OCI-LY7 (cell line): ENCODE data around the gene SGMS2. TPM values are rescaled to one million over a fixed set of nuclear protein-coding genes. Genes with fewer than 3 reads are reported as not detected.

Experiments
- BruUV-seq: library from RNA; stranded (reverse); fragments of 400-500 nt; replicated peaks from 2 replicates; lab custom pipeline; 2021; lab: Mats Ljungman, UMichigan
- CTCF ChIA-PET: fragments of 300-600 bp; sonication (Branson Sonifier 250); formaldehyde crosslinking; loops from one replicate; lab custom pipeline; 2022; ENCODE audit warnings: antibody characterized with exemption; ENCODE audit not compliant: unreplicated experiment; lab: Charles Lee
- POLR2A ChIA-PET: fragments of 300-600 bp; sonication (Branson Sonifier 250); formaldehyde crosslinking; loops from one replicate; lab custom pipeline; 2022; ENCODE audit warnings: antibody characterized with exemption; lab: Charles Lee
- DNase-seq: peaks from one replicate; pipeline ENCODE4 v3.0.0-alpha.2; 2015; ENCODE audit warnings: low spot score
- H2AFZ ChIP-seq: fragments of 200-600 bp; sonication (generic), shearing (Covaris generic); 2 replicates; pipeline ENCODE4 v1.6.1; 2014; ENCODE audit warnings: mild to moderate bottlenecking, antibody characterized with exemption, low read length, moderate library complexity
- H3K27ac ChIP-seq: fragments of 200-600 bp; sonication (generic); 2 replicates; pipeline ENCODE4 v1.5.1; 2014; ENCODE audit warnings: mixed run types, low read depth, mild to moderate bottlenecking, moderate library complexity, low read length, inconsistent platforms; ENCODE audit not compliant: poor library complexity, severe bottlenecking
- H3K36me3 ChIP-seq: fragments of 200-600 bp; sonication (generic); 2 replicates; pipeline ENCODE4 v1.6.1; 2014; ENCODE audit warnings: mild to moderate bottlenecking, antibody characterized with exemption, low read length, moderate library complexity, mixed read lengths; ENCODE audit not compliant: insufficient read depth
- H3K4me1 ChIP-seq: fragments of 200-600 bp; sonication (generic); 2 replicates; pipeline ENCODE4 v1.5.1; 2014; ENCODE audit warnings: mild to moderate bottlenecking, low read length; ENCODE audit not compliant: insufficient read depth, poor library complexity, severe bottlenecking
- H3K4me2 ChIP-seq: fragments of 200-600 bp; sonication (generic); 2 replicates; pipeline ENCODE4 v1.6.1; 2014; ENCODE audit warnings: mild to moderate bottlenecking, low read length
- H3K4me3 ChIP-seq: fragments of 200-600 bp; sonication (generic); 2 replicates; pipeline ENCODE4 v1.5.1; 2014; ENCODE audit warnings: mild to moderate bottlenecking, low read depth, low read length; ENCODE audit not compliant: poor library complexity, severe bottlenecking
- H3K79me2 ChIP-seq: fragments of 200-600 bp; sonication (generic); 2 replicates; pipeline ENCODE4 v1.6.1; 2016; ENCODE audit warnings: low read depth, mild to moderate bottlenecking, low read length, moderate library complexity, mixed read lengths; ENCODE audit not compliant: insufficient read depth
- H3K9me2 ChIP-seq: fragments of 200-600 bp; sonication (generic); 2 replicates; pipeline ENCODE4 v1.6.1; 2016; ENCODE audit warnings: mild to moderate bottlenecking, low read length, mixed read lengths; ENCODE audit not compliant: insufficient read depth
- H3K9me3 ChIP-seq: fragments of 200-600 bp; sonication (generic); 2 replicates; pipeline ENCODE4 v1.6.1; 2014; ENCODE audit warnings: mild to moderate bottlenecking, mixed run types, low read length, mixed read lengths
- H4K20me1 ChIP-seq: fragments of 200-600 bp; sonication (generic); 2 replicates; pipeline ENCODE4 v1.6.1; 2014; ENCODE audit warnings: mild to moderate bottlenecking, antibody characterized with exemption, low read length, moderate library complexity, mixed read lengths; ENCODE audit not compliant: insufficient read depth
- CTCF ChIP-seq: fragments of 200-600 bp; sonication (generic); conservative IDR thresholded peaks from 2 replicates; pipeline ENCODE4 v1.5.1; 2014; ENCODE audit warnings: mild to moderate bottlenecking, antibody characterized with exemption, low read length, moderate library complexity, mixed read lengths
- EZH2phosphoT487 ChIP-seq: fragments of 200-600 bp; sonication (generic); IDR thresholded peaks from 2 replicates; pipeline ENCODE4 v1.6.1; 2018; ENCODE audit warnings: low read depth, borderline replicate concordance, mild to moderate bottlenecking, mixed run types, antibody characterized with exemption, low read length, moderate library complexity, mixed read lengths
- intact Hi-C: fragments of 100-400 bp; cut with micrococcal nuclease; formaldehyde crosslinking; loops from one replicate; pipeline ENCODE4 v1.10.0; 2022; ENCODE audit not compliant: unreplicated experiment
- total RNA-seq, 2 experiments: library from RNA; depleted of rRNA in 1 of 2; stranded (reverse); fragments of >200 nt in 1 of 2; shearing (Covaris generic) in 1 of 2; gene quantifications; 2 replicates each; pipeline ENCODE4 v1.2.3, GENCODE V29; 2014 to 2022

The SGMS2 gene
- total RNA-seq, 2 experiments from 2014 or later, result not detected

GRCh38 chr4:107853444-107854355 is 29.0 kb downstream of the SGMS2 start:
- Histone ChIP-seq H3K4me1 (no peaks in the 10 kb centered on the region), H3K79me2 (no peaks in the 10 kb centered on the region), H3K4me2 (no peak overlapping the region), H3K4me3 (no peak overlapping the region), H4K20me1 (no peaks in the 10 kb centered on the region), H2AFZ (no peak overlapping the region), H3K9me3 (no peaks in the 10 kb centered on the region), H3K36me3 (no peaks in the 10 kb centered on the region), H3K27ac (no peak overlapping the region), H3K9me2 (no peaks in the 10 kb centered on the region)
- ChIA-PET POLR2A (interaction anchor here (1.5 kb wide), 1 partner anchor 10 kb away, joined by 4 read pairs; no protein-coding TSS in a partner anchor), CTCF (no interaction called here)
- no TSS peak for BruUV-seq
- TF ChIP-seq CTCF (no peak), EZH2phosphoT487 (no peak)
- intact Hi-C loops, result no loop called here
- DNase-seq, result no peak

GRCh38 chr4:107854356-107855022 is 29.8 kb downstream of the SGMS2 start:
- Histone ChIP-seq H3K36me3 (no peaks in the 10 kb centered on the region), H3K4me3 (no peak overlapping the region), H3K4me2 (no peak overlapping the region), H3K4me1 (no peaks in the 10 kb centered on the region), H3K9me2 (no peaks in the 10 kb centered on the region), H4K20me1 (no peaks in the 10 kb centered on the region), H3K79me2 (no peaks in the 10 kb centered on the region), H3K27ac (no peak overlapping the region), H2AFZ (no peak overlapping the region), H3K9me3 (no peaks in the 10 kb centered on the region)
- TF ChIP-seq CTCF (no peak), EZH2phosphoT487 (no peak)
- BruUV-seq, result no TSS peak
- ChIA-PET POLR2A (interaction anchor here (1.5 kb wide), 1 partner anchor 9 kb away, joined by 4 read pairs; no protein-coding TSS in a partner anchor), CTCF (no interaction called here)
- no peak for DNase-seq
- intact Hi-C loops, result no loop called here

- Histone ChIP-seq H4K20me1 (no peaks in the 10 kb centered on the region), H3K9me2 (no peaks in the 10 kb centered on the region), H3K27ac (no peak overlapping the region), H3K4me2 (no peak overlapping the region), H3K79me2 (no peaks in the 10 kb centered on the region), H3K4me1 (no peaks in the 10 kb centered on the region), H3K9me3 (no peaks in the 10 kb centered on the region), H3K36me3 (no peaks in the 10 kb centered on the region), H3K4me3 (no peak overlapping the region), H2AFZ (no peak overlapping the region)
- no TSS peak for BruUV-seq
- ChIA-PET POLR2A (interaction anchor here (0.6 kb wide), 1 partner anchor 42 kb away, joined by 3 read pairs; no protein-coding TSS in a partner anchor), CTCF (no interaction called here)
- TF ChIP-seq EZH2phosphoT487, result no peak
- no peak for TF ChIP-seq CTCF
- DNase-seq, result no peak
- intact Hi-C loops, result no loop called here
Observed at GRCh38 chr4:107855723-107856122, 31.0 kb downstream of the SGMS2 start.
